OCI-LY7 (cell line): ENCODE data around the gene SIN3B. TPM values are rescaled to one million over a fixed set of nuclear protein-coding genes. Genes with fewer than 3 reads are reported as not detected.

Experiments
- BruUV-seq: library from RNA; stranded (reverse); fragments of 400-500 nt; replicated peaks from 2 replicates; lab custom pipeline; 2021; lab: Mats Ljungman, UMichigan
- CTCF ChIA-PET: fragments of 300-600 bp; sonication (Branson Sonifier 250); formaldehyde crosslinking; loops from one replicate; lab custom pipeline; 2022; ENCODE audit warnings: antibody characterized with exemption; ENCODE audit not compliant: unreplicated experiment; lab: Charles Lee
- POLR2A ChIA-PET: fragments of 300-600 bp; sonication (Branson Sonifier 250); formaldehyde crosslinking; loops from one replicate; lab custom pipeline; 2022; ENCODE audit warnings: antibody characterized with exemption; lab: Charles Lee
- DNase-seq: peaks from one replicate; pipeline ENCODE4 v3.0.0-alpha.2; 2015; ENCODE audit warnings: low spot score
- H2AFZ ChIP-seq: fragments of 200-600 bp; sonication (generic), shearing (Covaris generic); 2 replicates; pipeline ENCODE4 v1.6.1; 2014; ENCODE audit warnings: mild to moderate bottlenecking, antibody characterized with exemption, low read length, moderate library complexity
- H3K27ac ChIP-seq: fragments of 200-600 bp; sonication (generic); 2 replicates; pipeline ENCODE4 v1.5.1; 2014; ENCODE audit warnings: mixed run types, low read depth, mild to moderate bottlenecking, moderate library complexity, low read length, inconsistent platforms; ENCODE audit not compliant: poor library complexity, severe bottlenecking
- H3K36me3 ChIP-seq: fragments of 200-600 bp; sonication (generic); 2 replicates; pipeline ENCODE4 v1.6.1; 2014; ENCODE audit warnings: mild to moderate bottlenecking, antibody characterized with exemption, low read length, moderate library complexity, mixed read lengths; ENCODE audit not compliant: insufficient read depth
- H3K4me1 ChIP-seq: fragments of 200-600 bp; sonication (generic); 2 replicates; pipeline ENCODE4 v1.5.1; 2014; ENCODE audit warnings: mild to moderate bottlenecking, low read length; ENCODE audit not compliant: insufficient read depth, poor library complexity, severe bottlenecking
- H3K4me2 ChIP-seq: fragments of 200-600 bp; sonication (generic); 2 replicates; pipeline ENCODE4 v1.6.1; 2014; ENCODE audit warnings: mild to moderate bottlenecking, low read length
- H3K4me3 ChIP-seq: fragments of 200-600 bp; sonication (generic); 2 replicates; pipeline ENCODE4 v1.5.1; 2014; ENCODE audit warnings: mild to moderate bottlenecking, low read depth, low read length; ENCODE audit not compliant: poor library complexity, severe bottlenecking
- H3K79me2 ChIP-seq: fragments of 200-600 bp; sonication (generic); 2 replicates; pipeline ENCODE4 v1.6.1; 2016; ENCODE audit warnings: low read depth, mild to moderate bottlenecking, low read length, moderate library complexity, mixed read lengths; ENCODE audit not compliant: insufficient read depth
- H3K9me2 ChIP-seq: fragments of 200-600 bp; sonication (generic); 2 replicates; pipeline ENCODE4 v1.6.1; 2016; ENCODE audit warnings: mild to moderate bottlenecking, low read length, mixed read lengths; ENCODE audit not compliant: insufficient read depth
- H3K9me3 ChIP-seq: fragments of 200-600 bp; sonication (generic); 2 replicates; pipeline ENCODE4 v1.6.1; 2014; ENCODE audit warnings: mild to moderate bottlenecking, mixed run types, low read length, mixed read lengths
- H4K20me1 ChIP-seq: fragments of 200-600 bp; sonication (generic); 2 replicates; pipeline ENCODE4 v1.6.1; 2014; ENCODE audit warnings: mild to moderate bottlenecking, antibody characterized with exemption, low read length, moderate library complexity, mixed read lengths; ENCODE audit not compliant: insufficient read depth
- EZH2phosphoT487 ChIP-seq: fragments of 200-600 bp; sonication (generic); IDR thresholded peaks from 2 replicates; pipeline ENCODE4 v1.6.1; 2018; ENCODE audit warnings: low read depth, borderline replicate concordance, mild to moderate bottlenecking, mixed run types, antibody characterized with exemption, low read length, moderate library complexity, mixed read lengths
- intact Hi-C: fragments of 100-400 bp; cut with micrococcal nuclease; formaldehyde crosslinking; loops from one replicate; pipeline ENCODE4 v1.10.0; 2022; ENCODE audit not compliant: unreplicated experiment
- total RNA-seq, 2 experiments: library from RNA; depleted of rRNA in 1 of 2; stranded (reverse); fragments of >200 nt in 1 of 2; shearing (Covaris generic) in 1 of 2; gene quantifications; 2 replicates each; pipeline ENCODE4 v1.2.3, GENCODE V29; 2014 to 2022
- TF ChIP-seq, protein P1 (sequence below): fragments of 200-600 bp; sonication (generic); conservative IDR thresholded peaks from 2 replicates; pipeline ENCODE4 v1.5.1; 2014; ENCODE audit warnings: mild to moderate bottlenecking, antibody characterized with exemption, low read length, moderate library complexity, mixed read lengths

The SIN3B gene
- total RNA-seq, 2 experiments from 2014 or later, result 19.4 to 45.4 TPM

DNA sequence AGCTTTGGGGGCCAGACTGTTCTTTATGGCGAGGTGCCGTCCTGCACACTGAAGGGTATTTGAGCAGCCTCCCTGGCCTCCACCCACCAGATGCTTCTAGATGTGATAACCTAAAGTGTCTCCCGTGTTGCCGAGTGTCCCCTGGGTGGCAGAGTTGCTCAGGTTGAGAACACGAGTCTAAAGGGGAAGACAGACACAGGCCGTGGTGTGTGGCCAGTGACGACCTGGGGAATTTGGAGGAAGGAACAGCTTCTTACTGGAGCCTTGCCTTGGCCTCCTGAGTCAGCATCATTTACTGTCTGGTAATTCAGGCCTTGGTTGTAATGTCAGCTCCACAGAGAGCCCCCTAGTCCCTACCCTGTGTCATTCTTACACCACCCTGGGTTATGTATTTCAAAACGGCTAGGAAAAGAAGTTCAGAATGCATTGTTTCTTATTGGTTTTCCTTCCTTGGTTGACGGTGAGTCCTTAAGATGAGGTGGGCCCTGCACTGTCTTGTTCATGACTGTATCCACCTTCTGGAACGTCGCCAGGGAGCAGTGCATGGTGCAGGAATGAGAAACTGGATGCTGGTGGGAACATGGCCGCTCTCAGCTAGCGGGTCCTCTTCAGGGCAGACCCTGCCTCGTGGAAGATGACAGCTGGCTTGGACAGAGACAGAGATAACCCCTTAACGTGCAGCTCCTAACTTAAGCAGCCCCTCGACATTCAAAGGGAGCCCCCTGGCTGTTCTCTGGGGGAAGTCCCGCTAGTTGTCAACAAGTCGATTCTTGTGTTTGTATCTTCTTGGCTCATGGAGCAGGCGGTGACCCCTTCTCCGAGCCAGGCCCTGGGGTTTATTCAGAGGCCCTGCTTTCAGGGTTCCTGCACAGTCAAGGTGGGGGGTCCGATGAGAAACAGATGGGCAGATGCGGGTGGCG, 7.2 kb downstream of the SIN3B start:
- DNase-seq, result peak; percentile 45
- H3K9me2 ChIP-seq, result no peaks in the 10 kb centered on the region
- H4K20me1 ChIP-seq, result no peaks in the 10 kb centered on the region
- H3K36me3 ChIP-seq, result peaks cover 59% of the 10 kb centered on the region
- no peaks in the 10 kb centered on the region for H3K9me3 ChIP-seq
- TF ChIP-seq EZH2phosphoT487, result no peak
- TF ChIP-seq, protein P1, sequence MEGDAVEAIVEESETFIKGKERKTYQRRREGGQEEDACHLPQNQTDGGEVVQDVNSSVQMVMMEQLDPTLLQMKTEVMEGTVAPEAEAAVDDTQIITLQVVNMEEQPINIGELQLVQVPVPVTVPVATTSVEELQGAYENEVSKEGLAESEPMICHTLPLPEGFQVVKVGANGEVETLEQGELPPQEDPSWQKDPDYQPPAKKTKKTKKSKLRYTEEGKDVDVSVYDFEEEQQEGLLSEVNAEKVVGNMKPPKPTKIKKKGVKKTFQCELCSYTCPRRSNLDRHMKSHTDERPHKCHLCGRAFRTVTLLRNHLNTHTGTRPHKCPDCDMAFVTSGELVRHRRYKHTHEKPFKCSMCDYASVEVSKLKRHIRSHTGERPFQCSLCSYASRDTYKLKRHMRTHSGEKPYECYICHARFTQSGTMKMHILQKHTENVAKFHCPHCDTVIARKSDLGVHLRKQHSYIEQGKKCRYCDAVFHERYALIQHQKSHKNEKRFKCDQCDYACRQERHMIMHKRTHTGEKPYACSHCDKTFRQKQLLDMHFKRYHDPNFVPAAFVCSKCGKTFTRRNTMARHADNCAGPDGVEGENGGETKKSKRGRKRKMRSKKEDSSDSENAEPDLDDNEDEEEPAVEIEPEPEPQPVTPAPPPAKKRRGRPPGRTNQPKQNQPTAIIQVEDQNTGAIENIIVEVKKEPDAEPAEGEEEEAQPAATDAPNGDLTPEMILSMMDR, result peak; percentile 32
- BruUV-seq, result no TSS peak
- no peak overlapping the region for H3K27ac ChIP-seq
- ChIA-PET POLR2A (no interaction called here), CTCF (no interaction called here)
- H3K4me1 ChIP-seq, result peaks cover 9% of the 10 kb centered on the region
- H2AFZ ChIP-seq, result no peak overlapping the region
- no peak overlapping the region for H3K4me2 ChIP-seq
- no peaks in the 10 kb centered on the region for H3K79me2 ChIP-seq
- intact Hi-C loops, result no loop called here
- H3K4me3 ChIP-seq, result no peak overlapping the region

GRCh38 chr19:16837035-16837362, 7.8 kb downstream of the SIN3B start:
- Histone ChIP-seq H3K27ac (no peak overlapping the region), H3K4me1 (peaks cover 9% of the 10 kb centered on the region), H3K4me2 (no peak overlapping the region), H3K36me3 (peaks cover 57% of the 10 kb centered on the region), H3K4me3 (no peak overlapping the region), H2AFZ (no peak overlapping the region), H3K9me2 (no peaks in the 10 kb centered on the region), H3K79me2 (no peaks in the 10 kb centered on the region), H4K20me1 (no peaks in the 10 kb centered on the region), H3K9me3 (no peaks in the 10 kb centered on the region)
- CTCF ChIA-PET, result no interaction called here
- BruUV-seq, result no TSS peak
- POLR2A ChIA-PET, result no interaction called here
- DNase-seq, result no peak
- intact Hi-C loops, result no loop called here
- TF ChIP-seq EZH2phosphoT487, result no peak
- TF ChIP-seq, protein P1, result no peak

DNA sequence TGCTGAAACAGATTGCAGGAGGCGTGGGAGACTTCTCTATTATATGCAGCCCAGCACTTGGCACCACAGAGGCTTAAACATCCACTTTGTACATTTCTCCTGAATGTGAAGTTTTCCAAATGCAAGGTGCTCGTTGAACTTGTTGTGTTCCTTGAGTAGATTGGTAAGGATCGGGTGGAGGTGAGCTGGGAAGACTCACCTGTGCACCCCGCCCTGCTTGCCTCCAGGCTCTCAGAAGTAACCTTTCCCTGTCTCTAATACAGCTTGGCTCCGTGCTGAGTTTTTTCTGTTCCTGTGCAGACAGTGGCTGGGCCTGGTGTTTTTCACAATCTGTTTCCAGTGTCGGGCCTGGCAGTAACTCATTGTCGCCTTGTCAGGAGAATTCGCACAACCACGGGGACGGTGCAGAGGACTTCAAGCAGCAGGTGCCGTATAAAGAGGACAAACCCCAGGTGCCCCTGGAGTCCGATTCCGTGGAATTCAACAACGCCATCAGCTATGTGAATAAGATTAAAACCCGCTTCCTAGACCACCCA, 12.3 kb downstream of the SIN3B start:
- intact Hi-C loops, result no loop called here
- DNase-seq, result no peak
- TF ChIP-seq EZH2phosphoT487, result no peak
- TF ChIP-seq, protein P1, result no peak
- ChIA-PET CTCF (no interaction called here), POLR2A (no interaction called here)
- BruUV-seq, result no TSS peak
- H3K4me2 ChIP-seq, result no peak overlapping the region
- no peaks in the 10 kb centered on the region for H4K20me1 ChIP-seq
- H3K79me2 ChIP-seq, result no peaks in the 10 kb centered on the region
- H3K36me3 ChIP-seq, result peaks cover 64% of the 10 kb centered on the region
- H3K27ac ChIP-seq, result no peak overlapping the region
- no peak overlapping the region for H3K4me3 ChIP-seq
- no peak overlapping the region for H2AFZ ChIP-seq
- no peaks in the 10 kb centered on the region for H3K9me2 ChIP-seq
- H3K4me1 ChIP-seq, result no peaks in the 10 kb centered on the region
- H3K9me3 ChIP-seq, result no peaks in the 10 kb centered on the region
